H1 (cell line): Measurements from ENCODE around the gene IRS1. TPM values are rescaled to one million over a fixed set of nuclear protein-coding genes. Genes with fewer than 3 reads are reported as not detected.

Source experiments
- ASH2L ChIP-seq: fragments of 200-600, 300-600 bp; sonication (generic); IDR thresholded peaks from one replicate; pipeline ENCODE4 v1.7.1; 2017; ENCODE audit warnings: low read length
- BRCA1 ChIP-seq: IDR thresholded peaks from 2 replicates; pipeline ENCODE4 v1.6.1; 2012; ENCODE audit warnings: low read depth, low read length, improper control_type of control experiment
- CBX5 ChIP-seq: fragments of 300-800, 300-1000 bp; sonication (generic); IDR thresholded peaks from 2 replicates; pipeline ENCODE4 v1.7.1; 2016; ENCODE audit warnings: antibody characterized with exemption, low read length, low read depth
- CEBPB ChIP-seq: IDR thresholded peaks from 2 replicates; pipeline ENCODE4 v1.6.1; 2012; ENCODE audit warnings: low read depth, low read length
- KDM5A ChIP-seq: fragments of 200-600 bp; IDR thresholded peaks from 2 replicates; pipeline ENCODE4 v1.7.1; 2012; ENCODE audit warnings: mild to moderate bottlenecking, low read length, inconsistent platforms, mixed read lengths
- POU5F1 ChIP-seq: IDR thresholded peaks from 2 replicates; pipeline ENCODE4 v1.6.1; 2011; ENCODE audit warnings: low read depth, mild to moderate bottlenecking, low read length, moderate library complexity
- SIX5 ChIP-seq: IDR thresholded peaks from 2 replicates; pipeline ENCODE4 v1.6.1; 2011; ENCODE audit warnings: mild to moderate bottlenecking, low read depth, low read length
- TEAD4 ChIP-seq: IDR thresholded peaks from 2 replicates; pipeline ENCODE4 v1.6.1; 2012; ENCODE audit warnings: low read depth, low read length, inconsistent platforms, mixed read lengths
- ZNF274 ChIP-seq: IDR thresholded peaks from 2 replicates; pipeline ENCODE4 v1.7.0; 2012; ENCODE audit warnings: low read length, borderline replicate concordance; ENCODE audit errors: extremely low read depth
- polyA plus RNA-seq, 7 experiments: library from polyadenylated mRNA; depleted of rRNA in 3 of 7; stranded (reverse) in 5 of 7; unstranded in 2 of 7; fragments of >200 nt in 5 of 7; fragments of 200-250 nt in 2 of 7; gene quantifications; 1 replicate in 5 of 7; 2 replicates in 1 of 7; 4 replicates in 1 of 7; pipeline versions ENCODE4 v1.2.1 to v1.2.3, GENCODE V29; 2011 to 2013; ENCODE audit warnings: missing spikeins in 2 of 7, mixed read lengths in 2 of 7
- total RNA-seq: library from RNA; stranded (reverse); fragmentation: NEBNext Ultra II Directional; extraction: Animal tissue kit (Norgen Biotek cat#: 25700); gene quantifications from 2 replicates; pipeline ENCODE4 v1.2.1, GENCODE V29; 2021
- TF ChIP-seq, protein P1 (sequence below): fragments of 300-600 bp; sonication (generic); IDR thresholded peaks from 2 replicates; pipeline ENCODE4 v1.7.1; 2012; ENCODE audit warnings: low read length, moderate library complexity, mild to moderate bottlenecking, inconsistent platforms; ENCODE audit not compliant: insufficient replicate concordance

The IRS1 gene
- total and polyA plus RNA-seq, 2 of the 8 experiments (the other 6 are each of a cell fraction or from before 2014, with no cell fraction given): 9.1 to 26.9 TPM

DNA sequence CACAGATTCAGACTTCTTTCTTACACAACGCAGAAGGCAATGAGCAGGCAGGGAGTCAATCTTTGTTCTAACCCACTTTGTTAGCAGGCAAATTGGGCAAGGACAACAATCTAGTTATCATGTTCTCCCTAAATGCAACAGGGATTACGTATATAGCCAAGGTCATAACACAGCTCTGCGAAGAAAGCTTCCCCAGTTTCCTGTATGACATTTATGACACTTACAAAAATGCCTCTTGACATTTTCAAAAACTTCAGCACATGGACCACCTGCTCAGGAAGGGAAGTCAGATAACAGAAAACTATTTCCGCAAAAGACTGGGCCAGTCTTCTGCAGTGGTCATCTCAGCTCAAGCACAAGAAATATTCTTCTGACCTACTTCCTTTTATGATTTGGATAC, 106.1 kb downstream of the IRS1 start (continued):
- TF ChIP-seq, protein P1, sequence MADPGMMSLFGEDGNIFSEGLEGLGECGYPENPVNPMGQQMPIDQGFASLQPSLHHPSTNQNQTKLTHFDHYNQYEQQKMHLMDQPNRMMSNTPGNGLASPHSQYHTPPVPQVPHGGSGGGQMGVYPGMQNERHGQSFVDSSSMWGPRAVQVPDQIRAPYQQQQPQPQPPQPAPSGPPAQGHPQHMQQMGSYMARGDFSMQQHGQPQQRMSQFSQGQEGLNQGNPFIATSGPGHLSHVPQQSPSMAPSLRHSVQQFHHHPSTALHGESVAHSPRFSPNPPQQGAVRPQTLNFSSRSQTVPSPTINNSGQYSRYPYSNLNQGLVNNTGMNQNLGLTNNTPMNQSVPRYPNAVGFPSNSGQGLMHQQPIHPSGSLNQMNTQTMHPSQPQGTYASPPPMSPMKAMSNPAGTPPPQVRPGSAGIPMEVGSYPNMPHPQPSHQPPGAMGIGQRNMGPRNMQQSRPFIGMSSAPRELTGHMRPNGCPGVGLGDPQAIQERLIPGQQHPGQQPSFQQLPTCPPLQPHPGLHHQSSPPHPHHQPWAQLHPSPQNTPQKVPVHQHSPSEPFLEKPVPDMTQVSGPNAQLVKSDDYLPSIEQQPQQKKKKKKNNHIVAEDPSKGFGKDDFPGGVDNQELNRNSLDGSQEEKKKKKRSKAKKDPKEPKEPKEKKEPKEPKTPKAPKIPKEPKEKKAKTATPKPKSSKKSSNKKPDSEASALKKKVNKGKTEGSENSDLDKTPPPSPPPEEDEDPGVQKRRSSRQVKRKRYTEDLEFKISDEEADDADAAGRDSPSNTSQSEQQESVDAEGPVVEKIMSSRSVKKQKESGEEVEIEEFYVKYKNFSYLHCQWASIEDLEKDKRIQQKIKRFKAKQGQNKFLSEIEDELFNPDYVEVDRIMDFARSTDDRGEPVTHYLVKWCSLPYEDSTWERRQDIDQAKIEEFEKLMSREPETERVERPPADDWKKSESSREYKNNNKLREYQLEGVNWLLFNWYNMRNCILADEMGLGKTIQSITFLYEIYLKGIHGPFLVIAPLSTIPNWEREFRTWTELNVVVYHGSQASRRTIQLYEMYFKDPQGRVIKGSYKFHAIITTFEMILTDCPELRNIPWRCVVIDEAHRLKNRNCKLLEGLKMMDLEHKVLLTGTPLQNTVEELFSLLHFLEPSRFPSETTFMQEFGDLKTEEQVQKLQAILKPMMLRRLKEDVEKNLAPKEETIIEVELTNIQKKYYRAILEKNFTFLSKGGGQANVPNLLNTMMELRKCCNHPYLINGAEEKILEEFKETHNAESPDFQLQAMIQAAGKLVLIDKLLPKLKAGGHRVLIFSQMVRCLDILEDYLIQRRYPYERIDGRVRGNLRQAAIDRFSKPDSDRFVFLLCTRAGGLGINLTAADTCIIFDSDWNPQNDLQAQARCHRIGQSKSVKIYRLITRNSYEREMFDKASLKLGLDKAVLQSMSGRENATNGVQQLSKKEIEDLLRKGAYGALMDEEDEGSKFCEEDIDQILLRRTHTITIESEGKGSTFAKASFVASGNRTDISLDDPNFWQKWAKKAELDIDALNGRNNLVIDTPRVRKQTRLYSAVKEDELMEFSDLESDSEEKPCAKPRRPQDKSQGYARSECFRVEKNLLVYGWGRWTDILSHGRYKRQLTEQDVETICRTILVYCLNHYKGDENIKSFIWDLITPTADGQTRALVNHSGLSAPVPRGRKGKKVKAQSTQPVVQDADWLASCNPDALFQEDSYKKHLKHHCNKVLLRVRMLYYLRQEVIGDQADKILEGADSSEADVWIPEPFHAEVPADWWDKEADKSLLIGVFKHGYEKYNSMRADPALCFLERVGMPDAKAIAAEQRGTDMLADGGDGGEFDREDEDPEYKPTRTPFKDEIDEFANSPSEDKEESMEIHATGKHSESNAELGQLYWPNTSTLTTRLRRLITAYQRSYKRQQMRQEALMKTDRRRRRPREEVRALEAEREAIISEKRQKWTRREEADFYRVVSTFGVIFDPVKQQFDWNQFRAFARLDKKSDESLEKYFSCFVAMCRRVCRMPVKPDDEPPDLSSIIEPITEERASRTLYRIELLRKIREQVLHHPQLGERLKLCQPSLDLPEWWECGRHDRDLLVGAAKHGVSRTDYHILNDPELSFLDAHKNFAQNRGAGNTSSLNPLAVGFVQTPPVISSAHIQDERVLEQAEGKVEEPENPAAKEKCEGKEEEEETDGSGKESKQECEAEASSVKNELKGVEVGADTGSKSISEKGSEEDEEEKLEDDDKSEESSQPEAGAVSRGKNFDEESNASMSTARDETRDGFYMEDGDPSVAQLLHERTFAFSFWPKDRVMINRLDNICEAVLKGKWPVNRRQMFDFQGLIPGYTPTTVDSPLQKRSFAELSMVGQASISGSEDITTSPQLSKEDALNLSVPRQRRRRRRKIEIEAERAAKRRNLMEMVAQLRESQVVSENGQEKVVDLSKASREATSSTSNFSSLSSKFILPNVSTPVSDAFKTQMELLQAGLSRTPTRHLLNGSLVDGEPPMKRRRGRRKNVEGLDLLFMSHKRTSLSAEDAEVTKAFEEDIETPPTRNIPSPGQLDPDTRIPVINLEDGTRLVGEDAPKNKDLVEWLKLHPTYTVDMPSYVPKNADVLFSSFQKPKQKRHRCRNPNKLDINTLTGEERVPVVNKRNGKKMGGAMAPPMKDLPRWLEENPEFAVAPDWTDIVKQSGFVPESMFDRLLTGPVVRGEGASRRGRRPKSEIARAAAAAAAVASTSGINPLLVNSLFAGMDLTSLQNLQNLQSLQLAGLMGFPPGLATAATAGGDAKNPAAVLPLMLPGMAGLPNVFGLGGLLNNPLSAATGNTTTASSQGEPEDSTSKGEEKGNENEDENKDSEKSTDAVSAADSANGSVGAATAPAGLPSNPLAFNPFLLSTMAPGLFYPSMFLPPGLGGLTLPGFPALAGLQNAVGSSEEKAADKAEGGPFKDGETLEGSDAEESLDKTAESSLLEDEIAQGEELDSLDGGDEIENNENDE: no peak
- no peak for TF ChIP-seq BRCA1
- no peak for TF ChIP-seq ZNF274
- TF ChIP-seq ASH2L: no peak
- no peak for TF ChIP-seq CEBPB
- TF ChIP-seq POU5F1: no peak
- no peak for TF ChIP-seq SIX5
- no peak for TF ChIP-seq TEAD4
- TF ChIP-seq CBX5: no peak
- no peak for TF ChIP-seq KDM5A
